Mucosa of descending colon (tissue), 3 donors: ENCODE results near the gene TXNDC8. TPM values are rescaled to one million over a fixed set of nuclear protein-coding genes. Genes with fewer than 3 reads are reported as not detected.
"Not testable (repeated sequence)": the region's sequence is repeated elsewhere in the genome, so short reads cannot be mapped to it uniquely, and the experiment has no call there.

Experiments used
- ATAC-seq: fragments of 200-7000 bp; cut with Tn5 transposase; one replicate; pipeline ENCODE4 v1.9.1; 2020; ENCODE audit warnings: mild to moderate bottlenecking, moderate library complexity
- DNase-seq, 3 donors: peaks; one replicate each; pipeline ENCODE4 v3.0.0-alpha.2; 2020
- H3K36me3 ChIP-seq: fragments of 200-600 bp; one replicate; pipeline ENCODE4 v1.8.0; 2021; ENCODE audit warnings: low read depth, mild to moderate bottlenecking
- H3K4me1 ChIP-seq: fragments of 200-600 bp; one replicate; pipeline ENCODE4 v1.8.0; 2021; ENCODE audit warnings: low read depth, mild to moderate bottlenecking
- H3K4me3 ChIP-seq: fragments of 200-600 bp; one replicate; pipeline ENCODE4 v1.8.0; 2021; ENCODE audit warnings: mild to moderate bottlenecking
- H3K9me3 ChIP-seq: fragments of 200-600 bp; one replicate; pipeline ENCODE4 v1.8.0; 2021; ENCODE audit warnings: mild to moderate bottlenecking
- intact Hi-C, 2 donors: fragments of 100-400 bp; cut with DNase I in 1 of 2; cut with micrococcal nuclease in 1 of 2; formaldehyde crosslinking; loops; one replicate each; pipeline versions ENCODE4 v1.11.0 to v1.11.1; 2022; cut with DNase I, micrococcal nuclease
- total RNA-seq, 3 donors: library from RNA; stranded (reverse); fragmentation: NEBNext Ultra II Directional in 2 of 3; extraction: Animal tissue kit (Norgen Biotek cat#: 25700) in 2 of 3; gene quantifications; one replicate each; pipeline versions ENCODE4 v1.2.1 to v1.2.4, GENCODE V29; 2021 to 2023
- TF ChIP-seq, protein P1 (sequence below): fragments of 200-600 bp; IDR thresholded peaks from one replicate; pipeline ENCODE4 v1.8.0; 2022; ENCODE audit warnings: antibody characterized with exemption, mild to moderate bottlenecking
- donor health status: DM: no; HTN: no; CAD: no; lungs with moderate emphysema.
- donor health status: DM: no; HTN: no; CAD: no.
- donor health status: DM: no; HTN: yes; CAD: no.

Gene TXNDC8
- total RNA-seq, 3 donors from 2014 or later: not detected

DNA sequence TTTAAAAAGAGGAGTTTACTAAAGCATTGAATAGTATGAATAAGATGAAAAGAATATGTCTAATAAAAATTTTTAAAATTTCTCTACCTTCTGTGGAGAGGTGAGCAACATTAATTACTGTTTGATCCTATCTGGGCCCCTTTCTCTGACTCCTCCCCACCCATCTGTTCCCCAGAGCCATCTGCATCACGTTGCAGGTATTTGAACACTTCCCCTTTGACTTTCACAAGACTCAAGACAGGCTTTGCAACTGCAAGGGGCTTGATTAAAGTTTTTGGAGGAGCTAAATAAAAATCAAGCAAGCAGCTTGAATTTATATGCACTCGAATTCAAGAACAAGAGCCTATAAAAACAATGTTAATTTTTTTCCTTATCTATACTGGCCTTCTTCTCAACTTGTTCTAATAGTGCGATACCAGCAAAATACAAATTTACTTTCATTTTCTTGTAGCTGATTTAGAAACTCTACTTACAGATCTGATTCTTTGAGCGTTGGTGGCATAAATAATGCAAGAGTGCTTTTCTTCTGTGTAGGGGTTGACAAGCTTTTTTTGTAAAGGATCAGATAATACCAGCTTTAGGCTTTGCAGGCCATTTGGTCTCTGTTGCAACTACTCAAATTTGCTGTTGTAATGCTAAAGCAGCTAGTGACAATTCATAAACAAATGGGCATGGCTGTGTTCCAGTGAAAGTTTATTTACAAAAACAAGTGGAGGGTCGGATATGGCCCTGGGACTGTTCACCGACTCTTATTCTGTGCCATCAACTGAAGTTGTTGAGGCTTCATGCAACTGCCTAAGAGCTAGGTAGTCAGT lies 21.2 kb downstream of the TXNDC8 start:
- TF ChIP-seq, protein P1, sequence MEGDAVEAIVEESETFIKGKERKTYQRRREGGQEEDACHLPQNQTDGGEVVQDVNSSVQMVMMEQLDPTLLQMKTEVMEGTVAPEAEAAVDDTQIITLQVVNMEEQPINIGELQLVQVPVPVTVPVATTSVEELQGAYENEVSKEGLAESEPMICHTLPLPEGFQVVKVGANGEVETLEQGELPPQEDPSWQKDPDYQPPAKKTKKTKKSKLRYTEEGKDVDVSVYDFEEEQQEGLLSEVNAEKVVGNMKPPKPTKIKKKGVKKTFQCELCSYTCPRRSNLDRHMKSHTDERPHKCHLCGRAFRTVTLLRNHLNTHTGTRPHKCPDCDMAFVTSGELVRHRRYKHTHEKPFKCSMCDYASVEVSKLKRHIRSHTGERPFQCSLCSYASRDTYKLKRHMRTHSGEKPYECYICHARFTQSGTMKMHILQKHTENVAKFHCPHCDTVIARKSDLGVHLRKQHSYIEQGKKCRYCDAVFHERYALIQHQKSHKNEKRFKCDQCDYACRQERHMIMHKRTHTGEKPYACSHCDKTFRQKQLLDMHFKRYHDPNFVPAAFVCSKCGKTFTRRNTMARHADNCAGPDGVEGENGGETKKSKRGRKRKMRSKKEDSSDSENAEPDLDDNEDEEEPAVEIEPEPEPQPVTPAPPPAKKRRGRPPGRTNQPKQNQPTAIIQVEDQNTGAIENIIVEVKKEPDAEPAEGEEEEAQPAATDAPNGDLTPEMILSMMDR: no peak
- DNase-seq: no peak

DNA sequence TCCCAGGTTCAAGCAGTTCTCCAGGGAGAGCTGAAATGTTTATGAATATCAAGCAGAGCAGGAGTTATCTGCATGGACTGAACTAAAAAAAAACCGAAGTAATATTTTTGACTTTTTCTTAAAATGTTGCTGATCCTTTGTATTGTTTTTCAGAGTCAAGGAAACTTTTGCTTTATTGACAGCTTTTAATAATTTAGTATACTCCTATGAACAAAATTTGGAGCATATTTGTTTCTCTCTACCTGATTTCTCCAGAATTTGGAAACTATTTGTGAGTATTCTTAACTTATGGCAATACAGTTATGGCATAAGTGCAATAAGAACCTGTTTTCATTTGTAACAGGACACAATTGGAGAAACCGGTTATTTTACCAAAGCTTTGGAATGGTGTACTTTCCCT lies 25.7 kb downstream of the TXNDC8 start:
- H3K36me3 ChIP-seq, H3K9me3 ChIP-seq, H3K4me3 ChIP-seq, H3K4me1 ChIP-seq, ATAC-seq, intact Hi-C loops, DNase-seq: not testable (repeated sequence)

More for the DNA sequence above, 21.2 kb downstream of the TXNDC8 start:
- ATAC-seq: peak; percentile 30
- intact Hi-C loops: no loop called here
- H3K9me3 ChIP-seq: no peaks in the 10 kb centered on the region
- H3K4me1 ChIP-seq: no peaks in the 10 kb centered on the region
- H3K36me3 ChIP-seq: no peaks in the 10 kb centered on the region
- no peak overlapping the region for H3K4me3 ChIP-seq

DNA sequence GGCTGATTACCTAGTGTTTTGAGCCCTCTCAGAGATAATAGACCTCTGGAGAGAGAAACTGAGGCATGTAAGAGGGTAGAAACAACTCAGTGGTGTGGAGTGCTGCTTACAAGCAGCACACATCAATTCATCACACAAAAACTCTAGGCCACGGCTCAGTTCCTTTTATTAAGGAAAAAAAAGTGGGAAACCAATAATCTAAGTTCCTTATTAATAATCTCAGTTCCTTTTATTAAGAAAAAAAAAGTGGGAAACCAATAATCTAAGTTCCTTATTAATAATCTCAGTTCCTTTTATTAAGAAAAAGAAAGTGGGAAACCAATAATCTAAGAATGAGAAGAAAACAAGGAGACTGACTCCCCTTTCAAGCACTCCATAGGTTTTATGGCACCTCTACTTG lies 28.0 kb downstream of the TXNDC8 start:
- TF ChIP-seq, protein P1: no peak
- DNase-seq: no peak

DNA sequence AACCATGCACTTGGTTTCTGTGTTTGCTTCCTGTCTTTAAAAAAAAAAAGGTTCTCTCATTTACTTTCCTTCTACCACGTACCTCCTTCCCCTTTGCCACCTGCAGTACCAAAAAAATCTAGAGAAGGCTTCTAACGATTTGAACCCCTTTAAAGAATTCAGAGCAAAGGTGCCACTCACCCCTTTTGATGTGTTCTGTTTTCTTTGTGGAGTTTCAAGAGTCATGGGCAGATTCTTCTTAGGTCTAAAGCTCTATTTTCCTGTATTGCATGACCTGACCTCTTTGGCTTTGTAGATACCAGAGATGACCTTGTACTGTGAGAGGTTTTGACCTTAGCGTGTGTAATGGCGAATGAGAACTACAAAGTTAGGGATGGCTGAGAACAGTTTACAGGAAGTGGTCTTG lies 29.0 kb downstream of the TXNDC8 start:
- no peaks in the 10 kb centered on the region for H3K9me3 ChIP-seq
- ATAC-seq: no peak
- H3K4me3 ChIP-seq: no peak overlapping the region
- TF ChIP-seq, protein P1: no peak
- no peaks in the 10 kb centered on the region for H3K4me1 ChIP-seq
- no peaks in the 10 kb centered on the region for H3K36me3 ChIP-seq
- intact Hi-C loops: no loop called here
- DNase-seq: no peak

More for the DNA sequence above, 28.0 kb downstream of the TXNDC8 start:
- no peaks in the 10 kb centered on the region for H3K36me3 ChIP-seq
- H3K9me3 ChIP-seq: no peaks in the 10 kb centered on the region
- intact Hi-C loops: no loop called here
- H3K4me1 ChIP-seq: no peaks in the 10 kb centered on the region
- ATAC-seq: no peak
- no peak overlapping the region for H3K4me3 ChIP-seq

DNA sequence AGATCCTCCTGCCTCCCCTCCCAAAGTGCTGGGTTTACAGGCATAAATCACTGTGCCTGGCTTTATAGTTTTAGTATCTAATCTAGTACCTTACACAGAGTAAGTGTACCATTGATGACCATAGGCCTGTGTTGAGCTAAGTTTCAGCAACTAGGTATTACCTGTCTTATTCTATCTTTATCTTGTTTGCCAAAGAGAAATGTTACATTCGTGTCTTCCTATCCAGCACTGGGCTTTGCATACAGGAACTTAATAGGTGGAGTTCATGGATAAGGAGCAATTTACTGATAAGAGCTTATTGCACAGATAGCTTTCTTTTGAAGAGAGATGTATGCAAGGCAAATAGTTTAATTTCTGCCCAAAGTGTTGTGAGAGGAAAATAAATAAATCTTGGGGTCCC lies 30.5 kb downstream of the TXNDC8 start:
- DNase-seq: no peak
- no peaks in the 10 kb centered on the region for H3K9me3 ChIP-seq
- H3K4me1 ChIP-seq: no peaks in the 10 kb centered on the region
- peak; percentile 25 for ATAC-seq
- TF ChIP-seq, protein P1: no peak
- intact Hi-C loops: no loop called here
- no peak overlapping the region for H3K4me3 ChIP-seq
- H3K36me3 ChIP-seq: no peaks in the 10 kb centered on the region

DNA sequence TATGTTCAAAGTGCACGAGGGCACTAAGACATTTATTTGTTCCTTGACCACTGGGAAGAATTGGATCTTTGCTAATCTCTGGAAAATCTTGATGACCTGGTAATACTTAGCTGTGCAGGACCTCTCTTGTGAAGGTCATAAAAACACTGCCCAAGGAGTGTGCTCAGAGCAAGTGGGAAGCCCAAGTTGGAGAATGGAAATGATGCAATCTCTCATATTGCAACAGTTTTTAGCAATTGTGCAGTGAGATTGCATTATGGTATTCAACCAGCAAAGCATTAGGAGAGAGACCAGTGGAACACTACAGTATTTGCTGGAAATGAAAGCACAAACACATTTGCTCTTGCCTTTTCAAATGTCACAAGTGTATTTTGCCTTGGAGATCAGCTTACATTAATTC lies 34.5 kb downstream of the TXNDC8 start:
- Histone ChIP-seq H3K4me3 (no peak overlapping the region), H3K4me1 (no peaks in the 10 kb centered on the region), H3K9me3 (no peaks in the 10 kb centered on the region), H3K36me3 (no peaks in the 10 kb centered on the region)
- intact Hi-C loops: no loop called here
- no peak for ATAC-seq
- DNase-seq: no peak
- TF ChIP-seq, protein P1: no peak
